ENCODE data around the gene NR4A1. TPM values are rescaled to one million over a fixed set of nuclear protein-coding genes. Genes with fewer than 3 reads are reported as not detected.

NR4A1 gene
- total RNA-seq, 1 experiment from 2014 or later: 90.7 TPM

- Histone ChIP-seq H3K27me3 (ENCODE audit: low read length) (no peaks in the 10 kb centered on the region), H3K9me3 (ENCODE audit: low read length) (no peaks in the 10 kb centered on the region), H3K27ac (ENCODE audit: low read length) (peak within 1 kb of the TSS; percentile 66), H3K9me2 (replicated peaks; ENCODE audit: low read length) (no peaks in the 10 kb centered on the region), H2AFZ (ENCODE audit: low read length) (peak within 1 kb of the TSS; percentile 91), H3K4me3 (ENCODE audit: low read length) (peak within 1 kb of the TSS; percentile 83), H3K79me2 (ENCODE audit: low read length) (peaks cover 47% of the 10 kb centered on the region), H4K20me1 (ENCODE audit: low read length) (peaks cover 24% of the 10 kb centered on the region), H3K9ac (ENCODE audit: low read length) (peak within 1 kb of the TSS; percentile 90), H3K4me1 (ENCODE audit: insufficient read depth, low read length) (peaks cover 19% of the 10 kb centered on the region), H3F3A (ENCODE audit: low read length, unreplicated experiment) (no peaks in the 10 kb centered on the region), H3K4me2 (ENCODE audit: low read length) (peak within 1 kb of the TSS; percentile 88), H3K36me3 (ENCODE audit: low read depth, low read length) (peaks cover 15% of the 10 kb centered on the region; the same call in 1 of the 2 replicates)
- ATAC-seq (peak; percentile 98), DNase-seq (peak; percentile 95)
- BruUV-seq (replicated peaks): no TSS peak
- POLR2A ChIA-PET (ENCODE audit: unreplicated experiment): interaction anchor here (0.6 to 1.0 kb wide), 3 partner anchors 18 to 656 kb away, joined by 3 to 8 read pairs (median 4); partner anchors contain the start of gene NR4A1
- intact Hi-C loops (cut with micrococcal nuclease): loop anchor here (1.0 kb wide), 1 partner anchor 44 kb away; no protein-coding TSS in a partner anchor
- TF ChIP-seq EZH2 (IDR thresholded peaks at IDR 0.05; ENCODE audit: low read length, unreplicated experiment): no peak
- peak; percentile 80 for TF ChIP-seq CTCF (conservative IDR thresholded peaks at IDR 0.05; ENCODE audit: low read depth, low read length)
- CTCF ChIA-PET: interaction anchor here (0.6 to 2.3 kb wide), 12 partner anchors 12 to 936 kb away, joined by 3 to 22 read pairs (median 4); partner anchors contain the start of genes KRT80 and NR4A1
Observed at GRCh38 chr12:52069327-52070184, 18.3 kb downstream of the NR4A1 start, which contains the start of gene ATG101. Gene ATG101, plus strand, starts transcription at chr12:52069978. Its CDS starts 3,673 bp downstream, at chr12:52073651.

GRCh38 chr12:52070185-52070925 is 19.1 kb downstream of the NR4A1 start:
- POLR2A ChIA-PET (ENCODE audit: unreplicated experiment): interaction anchor here (0.7 kb wide), 1 partner anchor 76 kb away, joined by 3 read pairs; no protein-coding TSS in a partner anchor

More at GRCh38 chr12:52070185-52070925, 19.1 kb downstream of the NR4A1 start:
- TF ChIP-seq EZH2 (IDR thresholded peaks at IDR 0.05; ENCODE audit: low read length, unreplicated experiment) (no peak), CTCF (conservative IDR thresholded peaks at IDR 0.05; ENCODE audit: low read depth, low read length) (no peak), EZH2phosphoT487 (IDR thresholded peaks at IDR 0.05; ENCODE audit: borderline replicate concordance, low read length) (no peak)
- Histone ChIP-seq H3K27me3 (ENCODE audit: low read length) (no peaks in the 10 kb centered on the region), H3K79me2 (ENCODE audit: low read length) (peaks cover 55% of the 10 kb centered on the region), H3F3A (ENCODE audit: low read length, unreplicated experiment) (no peaks in the 10 kb centered on the region), H2AFZ (ENCODE audit: low read length) (peak overlapping the region; percentile 83), H3K9me3 (ENCODE audit: low read length) (no peaks in the 10 kb centered on the region), H3K36me3 (ENCODE audit: low read depth, low read length) (peaks cover 17% of the 10 kb centered on the region; the same call in 1 of the 2 replicates), H3K9ac (ENCODE audit: low read length) (peak overlapping the region; percentile 90), H3K27ac (ENCODE audit: low read length) (peak overlapping the region; percentile 66), H3K4me3 (ENCODE audit: low read length) (peak overlapping the region; percentile 83), H4K20me1 (ENCODE audit: low read length) (peaks cover 29% of the 10 kb centered on the region), H3K9me2 (replicated peaks; ENCODE audit: low read length) (no peaks in the 10 kb centered on the region), H3K4me2 (ENCODE audit: low read length) (peak overlapping the region; percentile 88), H3K4me1 (ENCODE audit: insufficient read depth, low read length) (peaks cover 27% of the 10 kb centered on the region)
- ATAC-seq (peak; percentile 33), DNase-seq (no peak)
- CTCF ChIA-PET: interaction anchor here (0.8 to 2.3 kb wide), 4 partner anchors 11 to 45 kb away, joined by 3 to 22 read pairs (median 4); no protein-coding TSS in a partner anchor
- intact Hi-C loops (cut with micrococcal nuclease): no loop called here
- TSS peak; percentile 77 for BruUV-seq (replicated peaks)
